8988T (cell line): ENCODE data around the gene BCHE.

Source experiments
- DNase-seq: peaks from one replicate; pipeline ENCODE4 v3.0.0; 2011

Gene BCHE

DNA sequence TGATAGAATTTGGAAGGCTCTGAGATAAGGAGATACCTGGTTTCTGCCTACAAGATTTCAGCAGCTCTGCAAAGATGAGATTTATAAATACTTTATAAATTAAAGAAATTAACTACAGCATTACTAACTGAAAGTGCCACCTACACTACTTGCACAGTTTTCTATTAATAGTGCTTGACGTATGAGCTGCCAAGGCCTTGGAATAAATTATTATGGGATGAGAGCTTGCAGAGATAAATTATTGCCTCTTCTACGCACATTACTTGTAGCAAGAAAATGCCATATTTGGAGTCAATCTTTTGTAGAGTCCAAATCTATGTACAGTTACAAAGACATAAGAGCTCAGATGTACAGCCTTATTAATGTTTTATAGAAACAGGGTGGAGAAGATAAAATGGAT lies 89.1 kb downstream of the BCHE start:
- DNase-seq, result no peak

- DNase-seq, result no peak
Measured at GRCh38 chr3:165746874-165747273, 90.3 kb downstream of the BCHE start.

DNA sequence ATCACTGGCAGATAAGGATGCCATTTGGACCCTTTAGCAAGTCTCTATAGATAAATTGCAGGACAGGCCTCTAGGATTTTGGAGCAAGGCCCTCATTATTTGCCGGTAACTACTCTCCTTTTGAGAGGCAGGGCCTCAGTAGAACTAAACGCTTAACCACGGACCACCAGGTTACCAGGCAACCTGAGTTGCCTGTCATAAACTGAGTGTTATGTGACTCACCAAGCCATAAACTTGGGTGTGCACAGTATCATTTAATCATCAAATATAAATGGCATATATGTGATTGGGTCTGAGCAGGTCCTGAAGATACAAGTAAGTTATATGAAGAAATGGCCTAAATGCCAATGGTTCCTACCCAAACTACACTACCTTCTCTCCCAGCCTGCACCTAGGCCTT lies 93.2 kb downstream of the BCHE start:
- no peak for DNase-seq

DNA sequence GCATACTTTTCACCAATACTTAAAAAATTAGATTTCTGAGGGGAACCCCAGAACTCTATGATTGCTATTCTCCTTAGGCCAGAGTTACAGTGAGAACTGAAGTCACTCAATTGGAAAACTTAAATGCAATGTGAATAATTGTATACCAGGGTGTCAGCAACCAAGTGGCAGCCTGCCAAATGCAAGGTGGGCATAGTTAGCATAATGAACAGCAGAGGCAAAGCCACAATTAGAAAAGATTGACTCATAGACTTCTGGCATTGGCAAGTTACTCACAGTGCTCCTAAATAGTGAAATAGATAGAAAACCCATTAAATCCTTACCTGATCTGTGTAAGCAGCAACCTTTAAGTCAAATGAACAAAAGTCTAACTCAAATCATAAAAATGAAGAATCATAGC lies 94.9 kb downstream of the BCHE start:
- no peak for DNase-seq

DNA sequence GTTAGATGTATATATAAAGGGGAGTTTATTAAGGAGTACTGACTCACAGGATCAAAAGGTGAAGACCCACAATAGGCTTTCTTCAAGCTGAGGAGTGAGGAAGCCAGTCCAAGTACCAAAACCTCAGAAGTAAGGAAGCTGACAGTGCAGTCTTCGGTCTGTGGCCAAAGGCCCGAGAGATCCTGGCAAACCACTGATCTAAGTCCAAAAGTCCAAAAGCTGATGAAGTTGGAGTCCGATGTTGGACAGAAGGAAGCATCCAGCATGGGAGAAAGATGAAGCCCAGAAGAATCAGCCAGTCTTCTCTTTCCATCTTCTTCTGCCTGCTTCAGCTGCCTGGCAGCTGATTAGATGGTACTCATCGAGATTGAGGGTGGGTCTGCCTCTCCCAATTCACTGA lies 107.5 kb downstream of the BCHE start:
- DNase-seq, result no peak

GRCh38 chr3:165728924-165729323 lies 108.3 kb downstream of the BCHE start:
- DNase-seq, result no peak

- no peak for DNase-seq
Measured at GRCh38 chr3:165725296-165725695, 111.9 kb downstream of the BCHE start.
